ENCODE data around the gene AGAP1. TPM values are rescaled to one million over a fixed set of nuclear protein-coding genes. Genes with fewer than 3 reads are reported as not detected.

AGAP1 gene
- total and polyA plus RNA-seq, 8 donors: 5.0 to 27.6 (median 17.4) TPM

GRCh38 chr2:235500761-235501672, 7.2 kb downstream of the AGAP1 start:
- no peak for FAIRE-seq
- H3K4me1 ChIP-seq: peaks cover 10 to 15% (median 11%) of the 10 kb centered on the region in 3 donors
- TF ChIP-seq CTCF (IDR thresholded peaks at IDR 0.05): no peak

DNA sequence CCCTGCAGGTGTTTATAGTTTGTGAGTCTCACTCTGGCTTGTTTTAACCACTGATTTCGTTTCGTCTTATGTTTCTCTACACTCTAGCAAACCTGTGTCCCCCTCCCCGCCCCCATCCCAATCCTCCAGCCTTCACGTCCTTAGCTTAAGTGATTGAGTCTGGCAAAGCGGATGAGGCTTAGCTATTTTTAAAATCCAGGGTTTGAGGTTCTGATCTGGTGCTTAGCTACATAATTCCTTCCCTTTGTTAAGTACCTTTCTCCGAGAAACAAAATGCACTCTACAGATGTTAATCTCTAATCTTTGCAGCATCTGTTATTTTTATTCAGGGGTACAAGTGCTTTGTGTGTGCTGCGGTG, 7.8 kb downstream of the AGAP1 start:
- Histone ChIP-seq H3K9me3 (no peaks in the 10 kb centered on the region), H3K27ac (no peak overlapping the region), H3K4me3 (no peak overlapping the region), H3K36me3 (no peaks in the 10 kb centered on the region), H3K27me3 (no peaks in the 10 kb centered on the region), H3K4me1 (peaks cover 10 to 15% (median 11%) of the 10 kb centered on the region in 3 donors)
- FAIRE-seq: no peak
- 74 to 76% methylated on average over 7 of the region's 7 CpGs for WGBS, 2 donors
- ATAC-seq: no peak
- TF ChIP-seq CTCF (IDR thresholded peaks at IDR 0.05): no peak
- no peak for DNase-seq
- intact Hi-C loops (cut with DNase I): loop anchor here in 1 of 3 donors (5.0 kb wide), 1 partner anchor 359 kb away; no protein-coding TSS in a partner anchor

More at GRCh38 chr2:235500761-235501672, 7.2 kb downstream of the AGAP1 start:
- Histone ChIP-seq H3K27me3 (no peaks in the 10 kb centered on the region), H3K27ac (no peak overlapping the region), H3K4me3 (no peak overlapping the region), H3K36me3 (no peaks in the 10 kb centered on the region), H3K9me3 (no peaks in the 10 kb centered on the region)
- intact Hi-C loops (cut with DNase I): loop anchor here in 1 of 3 donors (5.0 kb wide), 1 partner anchor 359 kb away; no protein-coding TSS in a partner anchor
- ATAC-seq (no peak), DNase-seq (no peak)
- 84 to 90% methylated on average over 18 of the region's 18 CpGs for WGBS, 2 donors

DNA sequence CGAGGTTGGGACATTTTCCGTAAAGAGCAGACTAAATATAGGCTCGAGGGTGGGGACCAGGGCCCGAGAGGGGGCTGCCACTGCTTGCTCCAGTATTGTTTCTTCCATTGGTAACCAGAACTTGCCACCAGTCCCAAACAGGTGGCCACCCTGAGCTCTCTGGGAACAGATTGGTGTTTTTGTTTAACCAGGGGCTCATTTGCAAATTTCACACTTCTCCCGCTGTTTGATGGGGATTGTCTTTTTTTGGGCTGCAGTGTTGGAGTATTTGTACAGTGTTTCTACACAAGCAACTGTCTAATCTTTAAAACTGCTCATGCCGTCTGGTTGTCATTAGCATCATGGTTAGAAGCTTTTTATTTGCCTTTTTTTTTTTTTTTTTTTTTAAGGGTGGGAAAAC, 8.5 kb downstream of the AGAP1 start:
- intact Hi-C loops (cut with DNase I): loop anchor here in 1 of 3 donors (5.0 kb wide), 1 partner anchor 360 kb away; no protein-coding TSS in a partner anchor
- FAIRE-seq (no peak), DNase-seq (no peak), ATAC-seq (no peak)
- H3K9me3 ChIP-seq: no peaks in the 10 kb centered on the region
- peaks cover 10 to 15% (median 11%) of the 10 kb centered on the region in 3 donors for H3K4me1 ChIP-seq
- no peak overlapping the region for H3K27ac ChIP-seq
- H3K36me3 ChIP-seq: no peaks in the 10 kb centered on the region
- no peak overlapping the region for H3K4me3 ChIP-seq
- TF ChIP-seq CTCF (IDR thresholded peaks at IDR 0.05): no peak
- no peaks in the 10 kb centered on the region for H3K27me3 ChIP-seq
- 59% methylated on average over 6 of the region's 6 CpGs for WGBS, 2 donors

DNA sequence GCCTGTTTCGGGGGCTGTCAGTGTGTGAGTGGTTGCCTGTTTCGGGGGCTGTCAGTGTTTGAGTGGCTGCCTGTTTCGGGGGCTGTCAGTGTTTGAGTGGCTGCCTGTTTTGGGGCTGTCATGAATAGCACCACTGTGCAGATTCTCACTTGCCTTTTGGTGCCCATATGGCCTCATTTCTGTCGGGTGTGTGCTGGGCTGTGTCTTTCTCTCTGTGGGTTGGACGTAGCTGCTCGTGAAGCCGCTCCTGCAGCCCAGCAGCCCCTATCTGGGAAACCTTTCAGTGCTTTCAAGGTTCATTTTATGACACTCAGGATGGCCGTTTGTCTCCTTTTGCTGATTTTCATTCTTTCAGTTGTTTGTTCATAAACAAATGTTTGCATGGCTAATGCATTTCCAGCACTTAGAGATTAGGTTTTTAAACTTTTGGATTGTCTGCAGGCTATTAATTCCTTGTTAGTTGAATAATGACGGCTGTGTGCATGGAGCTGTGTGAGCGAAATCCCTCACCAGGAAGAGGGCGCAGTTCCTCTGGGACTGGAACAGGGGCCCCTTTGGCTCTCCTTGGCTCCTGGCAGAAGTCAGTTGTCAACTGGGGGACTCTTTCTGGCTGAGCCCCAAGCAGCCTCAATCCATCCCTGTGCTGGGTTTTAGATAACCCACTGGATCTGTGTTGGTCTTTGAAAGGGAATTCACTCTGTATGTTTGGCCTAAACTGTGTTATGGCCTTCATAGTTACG, 10.8 kb downstream of the AGAP1 start:
- no peak for TF ChIP-seq CTCF (IDR thresholded peaks at IDR 0.05)
- DNase-seq (no peak), ATAC-seq (peak in 1 of 4 donors; percentile 9), FAIRE-seq (no peak)
- Histone ChIP-seq H3K9me3 (no peaks in the 10 kb centered on the region), H3K4me1 (peaks cover 10 to 15% (median 11%) of the 10 kb centered on the region in 3 donors), H3K4me3 (no peak overlapping the region), H3K27ac (peak overlapping the region in 2 of 4 donors; percentile 6 to 44), H3K36me3 (no peaks in the 10 kb centered on the region), H3K27me3 (no peaks in the 10 kb centered on the region)
- WGBS, 2 donors: 75 to 79% methylated on average over 12 of the region's 12 CpGs
- intact Hi-C loops (cut with DNase I): loop anchor here in 1 of 3 donors (5.0 kb wide), 1 partner anchor 362 kb away; no protein-coding TSS in a partner anchor
